GM18499 (cell line): ENCODE measurements around the gene MDK.

Experiments
- ATAC-seq: cut with Tn5 transposase; IDR thresholded peaks from one replicate; pipeline ENCODE4 v1.9.1; 2021; ENCODE audit warnings: moderate number of reproducible peaks; ENCODE audit not compliant: insufficient read depth, unreplicated experiment

The MDK gene

DNA sequence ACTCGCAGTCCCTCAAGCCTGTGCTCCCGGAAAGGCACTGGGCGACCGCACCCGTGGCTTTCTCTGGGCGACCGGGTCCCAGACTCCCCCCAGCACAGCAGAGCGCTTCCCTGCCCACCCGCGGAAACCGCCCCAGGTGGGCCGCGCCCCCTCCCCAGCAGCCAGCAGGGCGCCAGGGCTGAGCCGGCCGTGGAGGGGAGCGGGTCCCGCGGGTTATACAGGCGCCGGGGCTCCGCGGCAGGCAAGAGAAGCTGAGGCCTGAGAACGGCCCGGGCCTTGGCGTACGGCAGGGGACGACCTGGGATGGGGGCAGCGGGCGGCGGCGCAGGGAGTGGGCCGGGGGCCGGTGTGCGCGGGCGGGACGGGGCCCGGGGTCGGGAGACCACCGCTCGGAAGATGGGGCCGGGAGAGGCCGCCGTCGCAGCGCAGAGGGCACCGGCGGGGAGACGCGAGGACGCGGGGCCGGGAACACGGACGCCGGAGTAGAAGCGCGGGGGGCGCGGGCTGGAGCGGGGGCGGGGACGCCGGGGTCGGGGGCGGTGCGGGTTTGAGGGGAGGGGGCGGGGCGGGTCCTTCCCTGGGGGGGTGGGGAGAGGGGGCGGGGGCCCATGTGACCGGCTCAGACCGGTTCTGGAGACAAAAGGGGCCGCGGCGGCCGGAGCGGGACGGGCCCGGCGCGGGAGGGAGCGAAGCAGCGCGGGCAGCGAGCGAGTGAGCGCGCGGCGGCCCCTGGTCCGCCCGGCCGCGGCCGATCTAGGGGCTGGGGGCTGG lies at the start of gene MDK:
MDK (plus strand) TSS at position 622 of the 771 bp plus-strand sequence. CDS start 389 bp downstream, outside the sequence.
- ATAC-seq: no peak

DNA sequence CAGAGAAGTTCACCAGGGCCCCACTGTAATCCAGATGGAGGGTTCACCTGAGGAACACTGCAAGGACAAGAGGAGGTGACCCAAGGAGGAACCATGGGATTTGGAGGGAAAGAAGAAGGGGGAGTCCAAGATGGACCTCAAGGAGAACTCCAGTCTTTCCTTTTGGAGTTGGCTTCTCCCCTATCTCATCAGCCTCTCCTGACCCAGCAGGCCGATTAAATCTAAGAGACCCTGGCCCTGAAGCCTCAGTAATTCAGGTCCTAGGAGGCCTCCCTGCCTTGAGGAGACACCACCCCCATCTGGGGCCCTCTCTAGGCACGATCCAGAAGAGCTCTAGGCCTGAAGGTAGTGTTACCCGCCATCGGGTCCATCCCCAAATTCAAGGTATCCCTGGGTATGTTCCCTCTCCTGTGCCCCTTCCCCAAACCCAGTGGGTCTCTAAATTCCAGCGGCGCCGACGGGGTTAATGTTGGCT lies 49.3 kb upstream of the MDK start:
- no peak for ATAC-seq

GRCh38 chr11:46332568-46333393 lies 48.7 kb upstream of the MDK start:
- ATAC-seq: no peak

- ATAC-seq: no peak
Observed at GRCh38 chr11:46333394-46333947, 48.0 kb upstream of the MDK start.

- ATAC-seq: no peak
Observed at GRCh38 chr11:46334211-46334610, 47.3 kb upstream of the MDK start.

DNA sequence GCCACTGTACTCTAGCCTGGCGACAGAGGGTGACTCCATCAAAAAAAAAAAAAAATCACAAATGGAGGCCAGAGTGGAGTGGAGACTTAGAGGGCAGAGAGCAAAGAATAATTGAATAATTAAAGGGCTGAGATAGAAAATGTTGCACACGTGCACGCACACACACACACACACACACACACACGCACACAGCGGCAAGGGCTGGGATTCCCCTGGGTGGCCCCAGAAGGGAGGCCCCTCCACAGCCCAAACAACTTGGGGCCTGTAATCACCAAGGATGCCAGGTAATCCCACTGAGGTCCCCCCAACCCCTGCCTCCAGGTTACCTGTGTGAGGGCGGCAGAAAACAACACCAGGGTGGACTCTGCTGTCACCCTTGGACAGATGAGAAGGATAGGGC lies 46.2 kb upstream of the MDK start:
- no peak for ATAC-seq

DNA sequence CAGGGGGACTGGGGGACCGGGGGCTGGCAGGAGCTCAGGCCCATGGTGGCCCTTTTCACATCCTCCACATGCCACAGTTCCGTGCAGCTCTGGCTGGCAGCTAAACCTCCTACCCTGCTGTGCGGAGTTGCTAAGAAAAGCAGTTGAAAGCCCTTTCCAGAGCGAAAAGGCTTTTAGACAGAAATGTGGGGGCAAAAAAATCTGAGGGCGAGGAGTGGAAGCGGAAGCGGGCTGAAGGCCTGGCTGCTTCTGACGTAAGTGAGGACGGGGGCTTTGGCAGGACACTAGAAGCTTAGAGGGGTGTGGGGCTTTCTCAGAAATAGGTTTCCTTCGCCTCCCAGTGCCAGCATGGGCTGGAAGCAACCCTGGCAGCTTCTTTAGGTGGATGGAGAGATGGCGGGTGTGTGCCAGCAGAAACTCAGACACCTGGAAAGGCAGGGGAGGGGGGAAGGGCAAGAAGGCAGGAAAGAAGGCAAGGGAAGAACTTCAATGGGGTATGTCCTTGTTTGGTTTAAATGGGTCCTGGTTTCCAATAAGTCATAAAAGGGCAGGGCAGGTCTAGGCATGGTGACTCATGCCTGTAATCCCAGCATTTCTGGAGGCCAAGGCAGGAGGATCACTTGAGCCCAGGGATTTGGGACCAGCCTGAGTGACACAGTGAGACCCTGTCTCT lies 45.4 kb upstream of the MDK start:
- no peak for ATAC-seq

DNA sequence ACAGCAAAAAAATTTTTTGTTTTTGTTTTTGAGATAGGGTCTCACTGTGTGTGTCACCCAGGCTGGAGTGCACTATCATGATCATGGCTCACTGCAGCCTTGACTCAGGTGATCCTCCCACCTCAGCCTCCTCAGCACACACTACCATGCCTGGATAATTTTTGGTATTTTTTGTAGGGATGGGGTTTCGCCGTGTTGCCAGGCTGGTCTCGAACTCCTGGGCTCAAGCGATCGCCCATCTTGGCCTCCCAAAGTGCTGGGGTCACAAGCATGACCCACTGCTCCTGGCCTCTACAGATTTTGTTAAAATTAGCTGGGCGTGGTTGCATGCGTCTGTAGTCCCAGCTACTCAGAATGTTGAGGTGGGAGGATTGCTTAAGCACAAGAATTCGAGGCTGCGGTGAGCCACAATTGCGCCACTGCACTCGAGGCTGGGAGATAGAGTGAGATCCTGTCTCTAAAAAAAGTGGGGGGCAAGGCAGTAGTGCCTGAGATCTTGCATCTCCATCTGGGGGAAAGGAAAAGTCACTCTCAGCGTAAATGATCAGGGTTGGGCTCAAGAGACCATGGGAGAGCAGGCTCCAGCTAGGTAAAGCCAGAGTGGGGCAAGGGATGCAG lies 44.8 kb upstream of the MDK start:
- no peak for ATAC-seq

GRCh38 chr11:46337626-46338345 lies 43.7 kb upstream of the MDK start:
- ATAC-seq: no peak

GRCh38 chr11:46338636-46338987 lies 42.9 kb upstream of the MDK start:
- no peak for ATAC-seq

DNA sequence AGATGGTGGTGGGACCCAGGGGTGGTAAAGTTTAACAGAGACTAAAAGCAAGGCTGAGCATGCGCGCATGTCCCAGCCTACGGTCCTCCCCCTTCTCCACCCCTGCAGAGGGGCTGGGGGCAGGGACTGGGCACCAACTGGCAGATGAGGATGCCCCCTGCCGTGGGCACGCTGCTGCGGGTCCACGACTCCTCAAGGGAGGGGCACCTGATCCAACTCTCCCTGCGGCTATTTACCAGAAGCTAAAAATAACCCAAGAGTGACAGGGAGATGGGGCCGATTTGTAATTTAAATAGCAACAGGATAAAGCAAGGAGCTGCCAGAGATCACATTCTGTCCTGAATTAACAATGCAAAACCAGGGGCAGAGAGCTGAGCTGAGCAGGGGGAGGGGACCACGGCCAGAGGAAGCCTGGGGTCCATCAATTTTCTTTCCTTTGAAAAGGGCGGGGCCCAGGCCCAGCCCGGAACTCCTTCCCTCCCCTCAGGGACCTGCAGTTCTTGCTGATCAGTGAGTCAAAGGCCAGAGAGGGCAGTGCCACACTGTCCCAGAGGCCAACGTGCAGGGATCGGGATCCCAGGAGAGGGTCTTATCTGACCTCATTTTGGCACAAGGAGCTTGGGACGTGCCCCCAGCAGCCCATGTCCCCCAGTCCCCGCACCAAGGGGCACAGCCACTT lies 42.3 kb upstream of the MDK start:
- no peak for ATAC-seq

GRCh38 chr11:46339816-46340215 lies 41.7 kb upstream of the MDK start:
- ATAC-seq: no peak

DNA sequence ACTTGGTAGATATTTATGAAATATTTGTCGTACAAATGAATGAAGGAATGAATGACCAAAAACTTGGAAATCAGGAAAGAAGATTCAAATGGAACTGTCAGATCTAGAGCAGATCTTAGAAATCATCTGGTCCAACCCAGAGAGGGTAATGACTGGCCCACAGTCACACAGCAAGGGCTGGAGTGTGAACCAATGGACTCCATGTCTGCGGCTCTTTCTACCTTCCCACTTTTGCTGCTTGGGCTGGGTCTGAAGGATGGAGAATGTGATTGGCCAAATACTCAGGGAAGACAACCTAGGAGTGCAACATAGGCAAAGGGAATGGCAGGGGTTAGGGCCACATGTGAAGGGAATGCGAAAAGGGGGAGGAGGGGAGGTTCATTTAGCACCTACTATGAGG lies 40.0 kb upstream of the MDK start:
- ATAC-seq: no peak

- no peak for ATAC-seq
Observed at GRCh38 chr11:46342239-46342638, 39.2 kb upstream of the MDK start.

GRCh38 chr11:46343520-46343919 lies 37.9 kb upstream of the MDK start:
- ATAC-seq: no peak

- ATAC-seq: no peak
Observed at GRCh38 chr11:46345131-46345597, 36.3 kb upstream of the MDK start.

- no peak for ATAC-seq
Observed at GRCh38 chr11:46345881-46346484, 35.5 kb upstream of the MDK start.

- no peak for ATAC-seq
Observed at GRCh38 chr11:46346886-46347636, 34.4 kb upstream of the MDK start, which contains the start of gene DGKZ. Gene DGKZ, plus strand, starts transcription at chr11:46347463. Its CDS starts 197 bp downstream, at chr11:46347660.
